OCI-LY7 (cell line): Measurements from ENCODE around the gene DNAL4.

ENCODE experiments used
- EZH2phosphoT487 ChIP-seq: fragments of 200-600 bp; sonication (generic); IDR thresholded peaks from 2 replicates; pipeline ENCODE4 v1.6.1; 2018; ENCODE audit warnings: low read depth, borderline replicate concordance, mild to moderate bottlenecking, mixed run types, antibody characterized with exemption, low read length, moderate library complexity, mixed read lengths
- TF ChIP-seq, protein P1 (sequence below): fragments of 200-600 bp; sonication (generic); conservative IDR thresholded peaks from 2 replicates; pipeline ENCODE4 v1.5.1; 2014; ENCODE audit warnings: mild to moderate bottlenecking, antibody characterized with exemption, low read length, moderate library complexity, mixed read lengths

DNA sequence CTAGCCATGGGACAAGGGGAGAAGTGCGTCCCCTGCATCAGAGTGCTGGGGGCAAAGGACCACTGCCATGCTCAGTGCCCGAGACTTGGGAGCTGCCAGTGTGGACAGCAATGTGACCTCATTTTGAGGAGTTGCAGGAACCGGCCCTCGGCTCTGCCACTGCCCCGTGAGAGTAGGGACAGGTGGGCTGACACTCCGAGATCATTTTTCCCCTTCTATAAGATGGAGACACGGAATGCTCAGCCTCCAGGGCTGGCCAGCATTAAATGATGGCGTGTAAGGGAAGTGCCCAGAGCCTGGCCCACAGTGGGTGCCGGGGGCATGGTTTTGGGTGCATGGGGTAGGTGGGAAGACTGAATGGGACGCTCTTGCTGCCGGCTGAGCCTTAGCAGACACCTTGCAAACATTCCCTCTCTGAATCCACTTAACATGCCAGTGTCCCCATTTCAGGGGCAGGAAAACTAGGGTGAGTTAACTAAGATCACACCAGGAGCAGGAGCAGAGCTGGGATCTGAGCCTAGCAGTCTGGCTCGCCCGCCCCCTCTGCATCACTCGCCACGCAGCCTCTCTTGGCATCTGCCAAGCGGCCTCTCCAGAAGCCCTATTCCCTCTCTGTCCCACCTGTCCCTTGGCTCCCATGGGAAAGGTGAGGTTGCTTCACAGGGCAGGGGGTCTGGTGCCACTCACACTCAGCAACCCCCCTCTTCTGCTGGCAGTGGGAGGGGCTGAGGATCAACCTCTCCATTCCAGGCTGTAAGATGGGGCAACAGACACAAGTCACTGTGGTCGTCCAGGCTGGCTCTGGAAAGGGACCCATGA, 36.3 kb upstream of the DNAL4 start:
- TF ChIP-seq, protein P1, sequence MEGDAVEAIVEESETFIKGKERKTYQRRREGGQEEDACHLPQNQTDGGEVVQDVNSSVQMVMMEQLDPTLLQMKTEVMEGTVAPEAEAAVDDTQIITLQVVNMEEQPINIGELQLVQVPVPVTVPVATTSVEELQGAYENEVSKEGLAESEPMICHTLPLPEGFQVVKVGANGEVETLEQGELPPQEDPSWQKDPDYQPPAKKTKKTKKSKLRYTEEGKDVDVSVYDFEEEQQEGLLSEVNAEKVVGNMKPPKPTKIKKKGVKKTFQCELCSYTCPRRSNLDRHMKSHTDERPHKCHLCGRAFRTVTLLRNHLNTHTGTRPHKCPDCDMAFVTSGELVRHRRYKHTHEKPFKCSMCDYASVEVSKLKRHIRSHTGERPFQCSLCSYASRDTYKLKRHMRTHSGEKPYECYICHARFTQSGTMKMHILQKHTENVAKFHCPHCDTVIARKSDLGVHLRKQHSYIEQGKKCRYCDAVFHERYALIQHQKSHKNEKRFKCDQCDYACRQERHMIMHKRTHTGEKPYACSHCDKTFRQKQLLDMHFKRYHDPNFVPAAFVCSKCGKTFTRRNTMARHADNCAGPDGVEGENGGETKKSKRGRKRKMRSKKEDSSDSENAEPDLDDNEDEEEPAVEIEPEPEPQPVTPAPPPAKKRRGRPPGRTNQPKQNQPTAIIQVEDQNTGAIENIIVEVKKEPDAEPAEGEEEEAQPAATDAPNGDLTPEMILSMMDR, result no peak
- no peak for TF ChIP-seq EZH2phosphoT487
